A673 (cell line): ENCODE data around the gene HOMER1. TPM values are rescaled to one million over a fixed set of nuclear protein-coding genes. Genes with fewer than 3 reads are reported as not detected.

ENCODE experiments used
- BruUV-seq: library from RNA; stranded (reverse); fragments of 400-500 nt; replicated peaks from 2 replicates; lab custom pipeline; 2021; lab: Mats Ljungman, UMichigan
- CTCF ChIA-PET: fragments of 300-600 bp; sonication (Branson Sonifier 250); formaldehyde crosslinking; loops from one replicate; lab custom pipeline; 2022; ENCODE audit warnings: antibody characterized with exemption; lab: Charles Lee
- POLR2A ChIA-PET: fragments of 300-600 bp; sonication (Branson Sonifier 250); formaldehyde crosslinking; loops from one replicate; lab custom pipeline; 2022; ENCODE audit warnings: antibody characterized with exemption; ENCODE audit not compliant: low non-redundant PET; lab: Charles Lee
- DNase-seq: peaks from one replicate; pipeline ENCODE4 v3.0.0-alpha.2; 2015; ENCODE audit warnings: low spot score
- H3K27ac ChIP-seq: fragments of 200-600 bp; sonication (generic); 2 replicates; pipeline ENCODE4 v1.5.1; 2016; ENCODE audit warnings: mixed run types, low read depth, mild to moderate bottlenecking, mixed read lengths, antibody characterized with exemption, low read length; ENCODE audit not compliant: poor library complexity, severe bottlenecking
- H3K27me3 ChIP-seq: fragments of 200-600 bp; sonication (generic); replicated peaks from 2 replicates; pipeline ENCODE4 v1.6.1; 2017; ENCODE audit warnings: mixed run types, low read depth, mild to moderate bottlenecking, mixed read lengths, antibody characterized with exemption, low read length; ENCODE audit not compliant: insufficient read depth, poor library complexity
- H3K36me3 ChIP-seq: fragments of 200-600 bp; sonication (generic); 2 replicates; pipeline ENCODE4 v1.6.1; 2016; ENCODE audit warnings: mixed run types, mild to moderate bottlenecking, mixed read lengths, antibody characterized with exemption, low read length; ENCODE audit not compliant: insufficient read depth, poor library complexity, severe bottlenecking
- H3K4me1 ChIP-seq: fragments of 200-600 bp; sonication (generic); 2 replicates; pipeline ENCODE4 v1.6.1; 2017; ENCODE audit warnings: mixed run types, mild to moderate bottlenecking, mixed read lengths, antibody characterized with exemption, low read length; ENCODE audit not compliant: insufficient read depth, poor library complexity, severe bottlenecking
- H3K4me3 ChIP-seq: fragments of 200-600 bp; sonication (generic); 2 replicates; pipeline ENCODE4 v1.5.1; 2016; ENCODE audit warnings: low read depth, mixed run types, mild to moderate bottlenecking, mixed read lengths, low read length; ENCODE audit not compliant: poor library complexity, severe bottlenecking
- H3K9me3 ChIP-seq: fragments of 200-600 bp; sonication (generic); 2 replicates; pipeline ENCODE4 v1.6.1; 2016; ENCODE audit warnings: mixed run types, low read depth, mild to moderate bottlenecking, mixed read lengths, antibody characterized with exemption, low read length; ENCODE audit not compliant: poor library complexity, severe bottlenecking
- EZH2 ChIP-seq: fragments of 200-600 bp; sonication (generic); IDR thresholded peaks from 2 replicates; pipeline ENCODE4 v1.6.1; 2017; ENCODE audit warnings: borderline replicate concordance, low read depth, mild to moderate bottlenecking, mixed read lengths, antibody characterized with exemption, low read length; ENCODE audit not compliant: poor library complexity, severe bottlenecking
- intact Hi-C: fragments of 100-400 bp; cut with micrococcal nuclease; formaldehyde crosslinking; loops from one replicate; pipeline ENCODE4 v1.10.0; 2022; ENCODE audit not compliant: unreplicated experiment
- total RNA-seq: library from RNA; stranded (reverse); gene quantifications from 2 replicates; pipeline ENCODE4 v1.2.3, GENCODE V29; 2021
- TF ChIP-seq, protein P1 (sequence below): fragments of 300-800, 200-600 bp; sonication (generic); conservative IDR thresholded peaks from 2 replicates; pipeline ENCODE4 v1.5.1; 2017; ENCODE audit warnings: low read depth, mild to moderate bottlenecking, antibody characterized with exemption, low read length, moderate library complexity, mixed read lengths

Gene HOMER1
- total RNA-seq, 1 experiment from 2014 or later, result 34.0 TPM

DNA sequence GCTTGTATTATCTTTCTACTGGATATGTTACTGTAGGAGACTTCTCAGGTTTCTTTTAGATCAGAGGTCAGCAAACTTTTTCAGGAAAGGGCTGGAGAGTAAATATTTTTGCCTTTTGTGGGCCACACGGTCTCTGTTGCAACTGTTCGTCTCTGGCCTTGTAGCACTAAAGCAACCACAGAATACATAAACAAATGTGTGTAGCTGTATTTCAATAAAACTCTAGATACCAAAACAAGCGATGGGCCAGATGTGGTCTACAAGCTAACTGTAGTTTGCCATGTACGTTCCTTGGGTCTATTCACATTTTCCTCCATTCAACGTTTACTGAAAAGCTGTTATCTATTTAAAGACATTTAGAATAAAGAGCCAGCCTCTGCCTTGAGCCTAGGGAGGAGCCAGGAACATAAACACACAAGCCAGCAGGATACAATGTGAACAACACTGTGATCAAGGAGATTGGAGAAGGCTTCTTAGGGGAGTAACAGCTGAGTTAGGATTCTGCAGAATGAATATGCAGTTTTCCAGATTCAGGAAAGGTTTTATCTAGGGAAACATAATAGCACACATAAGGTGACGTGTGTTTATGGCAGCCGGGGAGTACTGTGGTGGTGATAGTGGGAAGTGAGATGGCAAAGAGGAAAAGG lies 33.0 kb upstream of the HOMER1 start:
- Histone ChIP-seq H3K9me3 (no peaks in the 10 kb centered on the region), H3K4me1 (no peaks in the 10 kb centered on the region), H3K36me3 (no peaks in the 10 kb centered on the region), H3K4me3 (no peak overlapping the region), H3K27ac (no peak overlapping the region), H3K27me3 (no peaks in the 10 kb centered on the region)
- BruUV-seq, result no TSS peak
- no peak for DNase-seq
- ChIA-PET POLR2A (no interaction called here), CTCF (no interaction called here)
- TF ChIP-seq EZH2, result no peak
- TF ChIP-seq, protein P1, sequence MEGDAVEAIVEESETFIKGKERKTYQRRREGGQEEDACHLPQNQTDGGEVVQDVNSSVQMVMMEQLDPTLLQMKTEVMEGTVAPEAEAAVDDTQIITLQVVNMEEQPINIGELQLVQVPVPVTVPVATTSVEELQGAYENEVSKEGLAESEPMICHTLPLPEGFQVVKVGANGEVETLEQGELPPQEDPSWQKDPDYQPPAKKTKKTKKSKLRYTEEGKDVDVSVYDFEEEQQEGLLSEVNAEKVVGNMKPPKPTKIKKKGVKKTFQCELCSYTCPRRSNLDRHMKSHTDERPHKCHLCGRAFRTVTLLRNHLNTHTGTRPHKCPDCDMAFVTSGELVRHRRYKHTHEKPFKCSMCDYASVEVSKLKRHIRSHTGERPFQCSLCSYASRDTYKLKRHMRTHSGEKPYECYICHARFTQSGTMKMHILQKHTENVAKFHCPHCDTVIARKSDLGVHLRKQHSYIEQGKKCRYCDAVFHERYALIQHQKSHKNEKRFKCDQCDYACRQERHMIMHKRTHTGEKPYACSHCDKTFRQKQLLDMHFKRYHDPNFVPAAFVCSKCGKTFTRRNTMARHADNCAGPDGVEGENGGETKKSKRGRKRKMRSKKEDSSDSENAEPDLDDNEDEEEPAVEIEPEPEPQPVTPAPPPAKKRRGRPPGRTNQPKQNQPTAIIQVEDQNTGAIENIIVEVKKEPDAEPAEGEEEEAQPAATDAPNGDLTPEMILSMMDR, result no peak
- intact Hi-C loops, result no loop called here

DNA sequence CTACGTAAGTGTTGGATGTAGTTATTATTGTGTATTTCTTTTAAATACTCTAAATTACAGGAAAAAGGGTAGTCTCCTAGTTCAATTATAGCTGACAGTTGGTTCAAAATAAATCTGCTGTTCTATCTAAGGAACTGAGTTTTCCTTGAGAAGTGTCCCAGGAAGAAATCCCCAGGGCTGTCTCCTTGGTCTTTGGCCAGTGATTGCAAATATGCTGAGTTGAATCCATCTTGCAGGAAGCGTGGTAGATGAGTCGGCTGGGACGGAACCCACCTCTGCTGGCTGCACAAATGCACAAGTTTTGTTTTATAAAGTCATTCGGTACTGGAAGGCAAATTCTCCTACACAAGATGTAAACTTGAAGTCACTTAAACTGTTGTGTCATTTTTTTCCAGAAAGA lies 30.2 kb upstream of the HOMER1 start:
- CTCF ChIA-PET, result no interaction called here
- TF ChIP-seq, protein P1, result no peak
- no peak for TF ChIP-seq EZH2

DNA sequence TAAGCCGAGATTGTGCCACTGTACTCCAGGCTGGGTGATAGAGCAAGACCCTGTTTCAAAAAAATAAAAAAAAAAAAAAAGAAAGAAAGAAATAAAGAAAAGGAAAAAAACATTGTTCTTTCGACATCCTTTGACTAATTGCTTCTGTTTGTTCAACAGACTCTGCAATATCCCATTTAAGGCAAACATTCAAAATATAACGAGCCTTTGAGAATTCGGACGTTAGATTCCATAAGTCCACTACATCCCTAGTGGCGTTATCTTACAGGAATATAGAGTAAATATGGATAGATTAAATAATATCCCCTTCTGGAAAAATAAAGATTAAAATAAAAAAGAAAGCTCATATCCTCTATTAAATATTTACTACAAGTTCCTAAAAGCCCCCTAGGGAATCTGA lies 27.0 kb upstream of the HOMER1 start:
- intact Hi-C loops, result no loop called here
- TF ChIP-seq, protein P1, result no peak
- no peak for TF ChIP-seq EZH2
- no peak overlapping the region for H3K4me3 ChIP-seq
- BruUV-seq, result no TSS peak
- DNase-seq, result no peak
- H3K27me3 ChIP-seq, result no peaks in the 10 kb centered on the region
- H3K36me3 ChIP-seq, result no peaks in the 10 kb centered on the region
- CTCF ChIA-PET, result no interaction called here
- H3K9me3 ChIP-seq, result no peaks in the 10 kb centered on the region
- H3K4me1 ChIP-seq, result no peaks in the 10 kb centered on the region
- no peak overlapping the region for H3K27ac ChIP-seq
- POLR2A ChIA-PET, result no interaction called here

More for the DNA sequence above, 30.2 kb upstream of the HOMER1 start:
- Histone ChIP-seq H3K36me3 (no peaks in the 10 kb centered on the region), H3K27me3 (no peaks in the 10 kb centered on the region), H3K4me1 (no peaks in the 10 kb centered on the region), H3K9me3 (no peaks in the 10 kb centered on the region), H3K4me3 (no peak overlapping the region), H3K27ac (no peak overlapping the region)
- POLR2A ChIA-PET, result no interaction called here
- no TSS peak for BruUV-seq
- intact Hi-C loops, result no loop called here
- no peak for DNase-seq
